ENCODE data around the gene HES7. TPM values are rescaled to one million over a fixed set of nuclear protein-coding genes. Genes with fewer than 3 reads are reported as not detected.

HES7 gene
- total and polyA plus RNA-seq, 2 donors from 2014 or later: 0.25 TPM; not detected in 1

GRCh38 chr17:8159459-8160223 is 35.7 kb upstream of the HES7 start:
- peaks cover 2 to 14% (median 2%) of the 10 kb centered on the region in 3 donors for H3K36me3 ChIP-seq (ENCODE audit: control insufficient read depth in 2 of 3, insufficient read depth in 3 of 3, low read length in 3 of 3)
- H3K4me3 ChIP-seq (ENCODE audit: low read length in 3 of 3): no peak overlapping the region
- no peak for TF ChIP-seq CTCF (IDR thresholded peaks at IDR 0.05; ENCODE audit: borderline replicate concordance, extremely low read depth, insufficient read depth)
- intact Hi-C loops (cut with DNase I): no loop called here
- H3K9ac ChIP-seq (ENCODE audit: low read length in 3 of 3): peak overlapping the region in 1 of 3 donors; percentile 29
- peaks cover 4 to 36% (median 22%) of the 10 kb centered on the region in 3 donors for H3K4me1 ChIP-seq (ENCODE audit: control insufficient read depth in 2 of 3, insufficient read depth in 2 of 3, low read depth in 1 of 3, low read length in 3 of 3)
- no peaks in the 10 kb centered on the region for H3K27me3 ChIP-seq (ENCODE audit: control insufficient read depth, insufficient read depth, low read length)
- DNase-seq: peak in 2 of 5 donors; percentile 49 to 63
- no peaks in the 10 kb centered on the region for H3K9me3 ChIP-seq (ENCODE audit: control insufficient read depth in 2 of 3, insufficient read depth in 1 of 3, low read length in 3 of 3)
- peak overlapping the region; percentile 18 to 29 for H3K27ac ChIP-seq (ENCODE audit: low read depth in 2 of 2, low read length in 2 of 2)
- no peak for FAIRE-seq

- no peak overlapping the region for H3K9ac ChIP-seq (ENCODE audit: low read length in 3 of 3)
- intact Hi-C loops (cut with DNase I): no loop called here
These were observed 35.1 kb upstream of the HES7 start for GRCh38 chr17:8159032-8159400.

GRCh38 chr17:8158267-8159031 is 34.5 kb upstream of the HES7 start:
- TF ChIP-seq CTCF (IDR thresholded peaks at IDR 0.05; ENCODE audit: borderline replicate concordance, extremely low read depth, insufficient read depth): peak; percentile 89
- Histone ChIP-seq H3K27ac (ENCODE audit: low read depth in 2 of 2, low read length in 2 of 2) (peak overlapping the region; percentile 73 to 99), H3K9ac (ENCODE audit: low read length in 3 of 3) (peak overlapping the region in 2 of 3 donors; percentile 30 to 64), H3K36me3 (ENCODE audit: control insufficient read depth in 2 of 3, insufficient read depth in 3 of 3, low read length in 3 of 3) (peaks cover 2 to 15% (median 2%) of the 10 kb centered on the region in 3 donors), H3K4me3 (ENCODE audit: low read length in 3 of 3) (peak overlapping the region in 1 of 3 donors; percentile 7), H3K27me3 (ENCODE audit: control insufficient read depth, insufficient read depth, low read length) (no peaks in the 10 kb centered on the region), H3K9me3 (ENCODE audit: control insufficient read depth in 2 of 3, insufficient read depth in 1 of 3, low read length in 3 of 3) (no peaks in the 10 kb centered on the region), H3K4me1 (ENCODE audit: control insufficient read depth in 2 of 3, insufficient read depth in 2 of 3, low read depth in 1 of 3, low read length in 3 of 3) (peaks cover 4 to 30% (median 20%) of the 10 kb centered on the region in 3 donors)
- intact Hi-C loops (cut with DNase I): no loop called here
- DNase-seq (peak; percentile 90 to 94 (median 94)), FAIRE-seq (peak; percentile 77)

More at GRCh38 chr17:8159032-8159400, 35.1 kb upstream of the HES7 start:
- no peak for TF ChIP-seq CTCF (IDR thresholded peaks at IDR 0.05; ENCODE audit: borderline replicate concordance, extremely low read depth, insufficient read depth)
- FAIRE-seq: no peak
- Histone ChIP-seq H3K27ac (ENCODE audit: low read depth in 2 of 2, low read length in 2 of 2) (peak overlapping the region; percentile 73 to 99), H3K9me3 (ENCODE audit: control insufficient read depth in 2 of 3, insufficient read depth in 1 of 3, low read length in 3 of 3) (no peaks in the 10 kb centered on the region), H3K36me3 (ENCODE audit: control insufficient read depth in 2 of 3, insufficient read depth in 3 of 3, low read length in 3 of 3) (peaks cover 2 to 14% (median 2%) of the 10 kb centered on the region in 3 donors), H3K27me3 (ENCODE audit: control insufficient read depth, insufficient read depth, low read length) (no peaks in the 10 kb centered on the region), H3K4me3 (ENCODE audit: low read length in 3 of 3) (no peak overlapping the region), H3K4me1 (ENCODE audit: control insufficient read depth in 2 of 3, insufficient read depth in 2 of 3, low read depth in 1 of 3, low read length in 3 of 3) (peaks cover 4 to 35% (median 20%) of the 10 kb centered on the region in 3 donors)
- DNase-seq: peak in 2 of 5 donors; percentile 45 to 60

All from kidney (tissue), 14 donors.